ENCODE data around the gene USP7.

Gene USP7

DNA sequence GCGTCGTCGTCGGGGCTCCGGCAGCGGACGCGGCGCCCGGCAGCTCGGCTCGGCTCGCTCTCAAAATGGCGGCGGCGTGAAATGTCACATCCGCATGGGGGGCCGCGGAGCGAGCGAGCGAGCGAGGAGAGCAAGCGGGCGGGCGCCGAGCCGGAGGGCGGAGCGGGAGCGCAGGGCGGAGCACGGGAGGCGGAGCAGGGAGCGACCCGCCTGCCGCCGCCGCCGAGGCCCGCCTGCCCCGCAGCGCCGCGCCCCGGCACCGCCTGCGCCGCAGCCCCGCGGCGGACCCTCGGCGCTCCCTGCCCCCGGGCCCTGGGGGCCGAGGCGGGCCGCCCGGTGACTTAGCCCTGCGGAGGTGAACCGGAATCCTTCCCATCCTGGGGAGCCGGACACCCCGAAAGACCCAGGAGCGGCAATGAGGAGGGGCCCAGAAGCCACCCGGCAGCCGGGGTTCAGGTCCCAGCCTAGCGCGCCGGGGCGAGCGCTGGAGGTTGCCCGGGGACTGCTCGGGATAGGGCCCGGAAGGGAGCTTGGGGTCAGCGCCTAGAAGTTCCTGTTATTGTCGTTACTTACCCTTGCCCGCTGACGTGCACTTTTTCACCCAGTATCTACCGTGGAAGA is at the start of gene USP7:
Gene USP7 (minus strand): TSS at position 86 of the 621 bp plus-strand sequence. CDS start 621 bp downstream, outside the sequence.
- peak within 1 kb of the TSS; percentile 76 for H3K4me3 ChIP-seq (ENCODE audit: low read depth, low read length)
- DNase-seq (ENCODE audit: low read depth) = peak; percentile 91
- TF ChIP-seq, protein P1, sequence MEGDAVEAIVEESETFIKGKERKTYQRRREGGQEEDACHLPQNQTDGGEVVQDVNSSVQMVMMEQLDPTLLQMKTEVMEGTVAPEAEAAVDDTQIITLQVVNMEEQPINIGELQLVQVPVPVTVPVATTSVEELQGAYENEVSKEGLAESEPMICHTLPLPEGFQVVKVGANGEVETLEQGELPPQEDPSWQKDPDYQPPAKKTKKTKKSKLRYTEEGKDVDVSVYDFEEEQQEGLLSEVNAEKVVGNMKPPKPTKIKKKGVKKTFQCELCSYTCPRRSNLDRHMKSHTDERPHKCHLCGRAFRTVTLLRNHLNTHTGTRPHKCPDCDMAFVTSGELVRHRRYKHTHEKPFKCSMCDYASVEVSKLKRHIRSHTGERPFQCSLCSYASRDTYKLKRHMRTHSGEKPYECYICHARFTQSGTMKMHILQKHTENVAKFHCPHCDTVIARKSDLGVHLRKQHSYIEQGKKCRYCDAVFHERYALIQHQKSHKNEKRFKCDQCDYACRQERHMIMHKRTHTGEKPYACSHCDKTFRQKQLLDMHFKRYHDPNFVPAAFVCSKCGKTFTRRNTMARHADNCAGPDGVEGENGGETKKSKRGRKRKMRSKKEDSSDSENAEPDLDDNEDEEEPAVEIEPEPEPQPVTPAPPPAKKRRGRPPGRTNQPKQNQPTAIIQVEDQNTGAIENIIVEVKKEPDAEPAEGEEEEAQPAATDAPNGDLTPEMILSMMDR (conservative IDR thresholded peaks at IDR 0.05; ENCODE audit: low read depth, low read length) = no peak

DNA sequence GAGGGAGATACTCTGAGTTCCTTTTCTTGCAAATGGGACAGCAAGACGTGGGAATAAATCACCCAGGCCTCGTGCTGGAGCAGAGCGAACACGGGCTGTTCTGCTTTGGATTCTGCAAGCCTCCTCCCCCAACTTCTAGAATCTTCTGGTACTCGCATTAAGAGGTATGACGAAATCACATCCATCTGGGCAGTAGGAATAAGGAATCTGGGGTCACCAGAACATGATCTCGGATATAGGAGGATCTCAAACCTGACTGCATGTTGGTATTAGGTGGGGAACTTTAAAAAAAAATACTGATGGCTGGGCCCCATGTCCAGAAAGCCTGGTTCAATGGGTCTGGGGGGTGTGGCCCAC is 49.8 kb upstream of the USP7 start:
- TF ChIP-seq, protein P1 (conservative IDR thresholded peaks at IDR 0.05; ENCODE audit: low read depth, low read length) = no peak
- DNase-seq (ENCODE audit: low read depth) = no peak
- no peak overlapping the region for H3K4me3 ChIP-seq (ENCODE audit: low read depth, low read length)

DNA sequence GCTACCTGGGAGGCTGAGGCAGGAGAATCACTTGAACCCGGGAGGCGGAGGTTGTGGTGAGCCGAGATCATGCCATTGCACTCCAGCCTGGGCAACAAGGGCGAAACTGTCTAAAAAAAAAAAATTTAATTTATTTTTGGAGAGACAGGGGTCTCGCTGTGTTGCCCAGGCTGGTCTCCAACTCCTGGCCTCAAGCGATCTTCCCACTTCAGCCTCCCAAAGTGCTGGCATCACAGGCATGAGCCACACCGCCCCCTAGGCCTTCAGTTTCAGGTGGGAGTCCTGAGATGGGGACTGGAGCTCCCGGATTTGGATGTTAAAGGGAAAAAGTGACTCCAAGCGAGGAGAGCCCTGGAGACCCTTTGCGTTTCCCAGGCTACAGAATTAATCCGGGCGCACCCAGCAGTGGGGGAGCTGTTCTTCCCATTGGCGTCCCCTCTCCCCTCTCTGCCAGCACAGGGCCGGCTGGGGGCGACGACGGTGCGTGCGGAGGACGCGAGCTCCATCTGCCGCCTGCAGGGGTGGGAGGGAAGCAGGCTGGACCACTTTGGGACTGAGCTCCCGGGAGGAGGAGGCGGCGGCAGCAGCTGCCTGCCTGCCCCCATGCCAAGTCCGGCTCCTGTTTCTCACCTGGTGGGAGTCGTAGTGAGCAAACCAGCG is 49.3 kb upstream of the USP7 start:
- DNase-seq (ENCODE audit: low read depth) = no peak
- TF ChIP-seq, protein P1 (conservative IDR thresholded peaks at IDR 0.05; ENCODE audit: low read depth, low read length) = peak; percentile 41
- H3K4me3 ChIP-seq (ENCODE audit: low read depth, low read length) = no peak overlapping the region

DNA sequence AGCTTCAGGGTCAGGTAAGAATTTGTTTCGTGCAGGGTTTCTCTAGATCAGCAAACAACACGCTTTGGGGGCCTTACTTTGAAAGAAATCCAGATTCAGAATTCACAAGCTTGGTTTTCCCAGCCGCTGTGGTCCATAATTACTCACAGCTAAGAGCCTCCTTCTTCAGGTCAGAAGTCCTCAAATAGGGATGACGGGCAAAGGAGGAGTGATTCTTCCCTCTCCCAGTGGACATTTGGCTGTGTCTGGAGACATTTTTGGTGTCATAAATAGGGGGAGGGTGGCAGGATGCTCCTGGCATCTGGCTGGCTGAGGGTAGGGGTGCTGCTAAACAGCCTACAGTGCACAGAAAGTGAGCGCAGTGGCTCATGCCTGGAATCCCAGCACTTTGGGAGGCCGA is 48.6 kb upstream of the USP7 start:
- H3K4me3 ChIP-seq (ENCODE audit: low read depth, low read length) = no peak overlapping the region
- TF ChIP-seq, protein P1 (conservative IDR thresholded peaks at IDR 0.05; ENCODE audit: low read depth, low read length) = no peak
- no peak for DNase-seq (ENCODE audit: low read depth)

DNA sequence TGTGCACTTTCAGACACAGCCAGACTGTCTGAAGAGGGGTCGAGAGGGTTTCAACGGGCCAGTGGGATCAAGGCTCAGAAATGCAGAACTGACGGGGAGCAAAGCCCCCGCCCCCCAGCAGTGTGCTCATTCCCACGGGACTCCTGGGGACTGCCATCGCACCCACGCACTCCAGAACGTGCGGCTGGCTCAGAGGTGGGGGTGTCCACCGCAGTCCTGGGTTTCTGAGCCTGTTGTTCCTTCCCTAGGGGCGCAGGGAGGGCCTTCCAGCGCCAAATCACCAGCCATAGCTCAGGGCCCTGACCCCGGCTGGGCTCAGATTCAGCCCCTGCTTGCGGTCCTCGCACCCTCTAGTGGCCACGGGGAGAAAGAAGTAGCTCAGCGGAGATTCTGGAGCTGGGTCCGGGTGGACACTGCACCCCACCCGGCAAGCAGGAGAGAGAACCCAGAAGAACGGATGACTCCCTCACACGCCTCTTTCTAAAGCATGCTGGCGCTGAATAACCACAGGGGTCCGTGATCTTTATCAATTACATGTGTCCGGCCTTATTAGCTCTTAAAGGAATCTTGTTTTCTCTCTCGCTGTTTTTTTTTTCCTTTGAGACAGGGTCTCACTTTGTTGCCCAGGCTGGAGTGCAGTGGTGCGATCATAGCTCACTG is 45.0 kb upstream of the USP7 start:
- TF ChIP-seq, protein P1 (conservative IDR thresholded peaks at IDR 0.05; ENCODE audit: low read depth, low read length) = peak; percentile 92
- peak; percentile 72 for DNase-seq (ENCODE audit: low read depth)
- H3K4me3 ChIP-seq (ENCODE audit: low read depth, low read length) = peak overlapping the region; percentile 52

DNA sequence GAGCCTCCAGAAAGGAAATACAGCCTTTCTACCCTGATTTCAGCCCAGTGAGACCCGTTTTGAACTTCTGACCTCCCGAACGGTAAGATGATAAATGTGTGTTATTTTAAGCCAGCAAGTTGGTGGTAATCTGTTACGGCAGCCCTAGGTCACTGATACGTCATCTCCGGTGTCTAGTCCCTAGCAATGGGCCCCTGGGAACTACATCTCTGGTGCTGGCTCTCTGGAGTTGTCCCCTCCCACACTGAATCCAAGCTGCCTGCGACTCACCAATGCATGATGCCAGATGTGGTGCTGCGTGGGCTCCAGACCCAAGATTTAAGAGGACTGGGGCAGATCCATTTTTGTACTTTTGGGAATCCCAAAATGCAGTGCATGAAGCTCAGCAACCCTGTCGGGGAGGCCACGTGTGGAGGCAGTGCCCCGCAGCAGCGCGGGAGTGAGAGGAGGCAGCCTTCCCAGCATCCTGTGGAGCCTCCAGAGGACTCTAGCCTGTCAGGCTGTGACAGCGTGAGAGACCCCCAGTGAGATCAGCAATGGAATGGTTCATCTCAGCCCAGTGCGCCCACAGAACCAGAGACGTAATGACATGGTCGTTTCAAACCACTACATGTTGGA is 43.6 kb upstream of the USP7 start:
- H3K4me3 ChIP-seq (ENCODE audit: low read depth, low read length) = no peak overlapping the region
- peak; percentile 13 for DNase-seq (ENCODE audit: low read depth)
- TF ChIP-seq, protein P1 (conservative IDR thresholded peaks at IDR 0.05; ENCODE audit: low read depth, low read length) = no peak

All from choroid plexus epithelial cell (primary cell).